OCI-LY1 (cell line): ENCODE measurements around the gene COG2.

Experiments used
- CTCF ChIP-seq: fragments of 200-600 bp; sonication (generic), shearing (Covaris generic); IDR thresholded peaks from 2 replicates; pipeline ENCODE4 v1.5.1; 2017; ENCODE audit warnings: mild to moderate bottlenecking, antibody characterized with exemption, low read length, moderate library complexity, mixed read lengths
- EZH2 ChIP-seq: fragments of 200-600 bp; sonication (generic), shearing (Covaris generic); IDR thresholded peaks from 2 replicates; pipeline ENCODE4 v1.8.0; 2017; ENCODE audit warnings: borderline replicate concordance, mixed run types, mild to moderate bottlenecking, antibody characterized with exemption, low read length, moderate library complexity, mixed read lengths

- TF ChIP-seq CTCF (no peak), EZH2 (no peak)
Observed at GRCh38 chr1:230626232-230626631, 16.0 kb upstream of the COG2 start.
